Spinal cord (tissue), 10 donors: ENCODE results near the gene SGSM2. TPM values are rescaled to one million over a fixed set of nuclear protein-coding genes. Genes with fewer than 3 reads are reported as not detected.

ENCODE experiments used
- DNase-seq, 6 donors: peaks; one replicate each; pipeline versions ENCODE4 v3.0.0 to v3.0.0-alpha.2; 2013 to 2015; ENCODE audit warnings: low spot score in 6 of 6, low read depth in 4 of 6
- H3K27ac ChIP-seq: one replicate; pipeline ENCODE4 v1.5.1; 2013; ENCODE audit warnings: low read depth, low read length, control low read depth
- H3K27me3 ChIP-seq: one replicate; pipeline ENCODE4 v1.6.1; 2013; ENCODE audit warnings: low read length; ENCODE audit not compliant: control insufficient read depth, insufficient read depth
- H3K36me3 ChIP-seq: one replicate; pipeline ENCODE4 v1.6.1; 2013; ENCODE audit warnings: low read length; ENCODE audit not compliant: control insufficient read depth, insufficient read depth
- H3K4me1 ChIP-seq: one replicate; pipeline ENCODE4 v1.6.1; 2013; ENCODE audit warnings: low read length; ENCODE audit not compliant: control insufficient read depth, insufficient read depth
- H3K4me3 ChIP-seq: one replicate; pipeline ENCODE4 v1.5.1; 2013; ENCODE audit warnings: low read depth, low read length, control low read depth
- H3K9me3 ChIP-seq: one replicate; pipeline ENCODE4 v1.6.1; 2013; ENCODE audit warnings: low read length; ENCODE audit not compliant: control insufficient read depth, insufficient read depth
- WGBS: methylation state at CpG from one replicate; pipeline ENCODE4 v1.1.5; 2013; ENCODE audit warnings: missing lambda C conversion rate; ENCODE audit not compliant: insufficient coverage; 5-methylcytosine and 5-hydroxymethylcytosine counted together
- polyA plus RNA-seq, 2 donors: library from polyadenylated mRNA; unstranded; fragments of 120-200 nt; gene quantifications; one replicate each; pipeline ENCODE4 v1.2.1, GENCODE V29; 2013; ENCODE audit not compliant: insufficient read length in 2 of 2
- small RNA-seq: library from RNA; depleted of rRNA; stranded (forward); fragments of <200 nt; gene quantifications from one replicate; pipeline ENCODE3, GENCODE V24; 2014; ENCODE audit warnings: low replicate concordance
- total RNA-seq, 2 donors: library from RNA; depleted of rRNA in 1 of 2; stranded (reverse); fragments of 120-200 nt in 1 of 2; fragments of >200 nt in 1 of 2; gene quantifications; one replicate each; pipeline versions ENCODE4 v1.2.3 to v1.2.4, GENCODE V29; 2013 to 2014
- donor health status: healthy.

SGSM2 gene
- total and polyA plus RNA-seq, 4 donors: 46.7 to 181 (median 120) TPM

GRCh38 chr17:2427910-2428309 is 90.6 kb downstream of the SGSM2 start:
- no peaks in the 10 kb centered on the region for H3K9me3 ChIP-seq
- H3K4me1 ChIP-seq: peaks cover 3% of the 10 kb centered on the region
- no peak overlapping the region for H3K27ac ChIP-seq
- no peak overlapping the region for H3K4me3 ChIP-seq
- no CpG with 5 or more reads among the region's 1 CpG for WGBS
- H3K36me3 ChIP-seq: no peaks in the 10 kb centered on the region
- H3K27me3 ChIP-seq: no peaks in the 10 kb centered on the region
- DNase-seq: no peak

Small RNA genes lying within 50 kb of the gene (small RNA-seq; reads per million reads assigned to genes)
- not detected for gene AC006435.3
- gene AC006435.4: not detected
- 548 reads per million, percentile 99 among the genes with 10 or more reads in this experiment for gene SNORD91A
- 116 reads per million, percentile 98 among the genes with 10 or more reads in this experiment for gene SNORD91B

Other genes starting within 250 kb of the SGSM2 start
- gene SMG6, start 33.7 kb upstream of the SGSM2 start, total RNA-seq: 10 to 100 TPM; 26.4 to 46.3 TPM
- gene SMG6, start 33.7 kb upstream of the SGSM2 start, polyA plus RNA-seq: 10 to 100 TPM; 35.4 to 39.2 TPM
- 10 to 100 TPM; 21.4 to 43.6 TPM for gene SRR, start 33.6 kb upstream of the SGSM2 start, total RNA-seq
- 10 to 100 TPM; 37.7 to 42.3 TPM for gene SRR, start 33.6 kb upstream of the SGSM2 start, polyA plus RNA-seq
- gene TSR1, start 1.0 kb upstream of the SGSM2 start, total RNA-seq: 10 to 100 TPM; 27.5 to 29.1 TPM
- gene TSR1, start 1.0 kb upstream of the SGSM2 start, polyA plus RNA-seq: 10 to 100 TPM; 30.6 to 41.0 TPM
- 10 to 100 TPM in 1 of 2 donors, 1 to 10 TPM in 1; 6.2 to 12.2 TPM for gene MNT, start 63.6 kb downstream of the SGSM2 start, total RNA-seq
- 10 to 100 TPM; 27.8 to 34.0 TPM for gene MNT, start 63.6 kb downstream of the SGSM2 start, polyA plus RNA-seq
- 10 to 100 TPM; 20.6 to 23.9 TPM for gene METTL16, start 174.4 kb downstream of the SGSM2 start, total RNA-seq
- gene METTL16, start 174.4 kb downstream of the SGSM2 start, polyA plus RNA-seq: 10 to 100 TPM; 25.6 to 28.2 TPM